ENCODE measurements around the gene GRK6.

Gene GRK6

GRCh38 chr5:177455036-177455660, 28.7 kb downstream of the GRK6 start:
- DNase-seq: peak; percentile 55

- DNase-seq: peak; percentile 51
These were observed 29.4 kb downstream of the GRK6 start for GRCh38 chr5:177455661-177456590.

- no peak for DNase-seq
These were observed 30.1 kb downstream of the GRK6 start for GRCh38 chr5:177456591-177456964.

GRCh38 chr5:177456976-177457851, 30.7 kb downstream of the GRK6 start:
- peak; percentile 39 for DNase-seq

GRCh38 chr5:177457852-177458681, 31.6 kb downstream of the GRK6 start:
- DNase-seq: no peak

- DNase-seq: no peak
These were observed 32.5 kb downstream of the GRK6 start for GRCh38 chr5:177458912-177459350.

GRCh38 chr5:177459357-177459756, 32.9 kb downstream of the GRK6 start:
- no peak for DNase-seq

GRCh38 chr5:177459819-177460628, 33.5 kb downstream of the GRK6 start:
- DNase-seq: no peak

- DNase-seq: no peak
These were observed 35.7 kb downstream of the GRK6 start for GRCh38 chr5:177462021-177462670.

- DNase-seq: no peak
These were observed 38.6 kb downstream of the GRK6 start for GRCh38 chr5:177465044-177465443.

- no peak for DNase-seq
These were observed 40.4 kb downstream of the GRK6 start for GRCh38 chr5:177466861-177467260.

- DNase-seq: no peak
These were observed 41.0 kb downstream of the GRK6 start for GRCh38 chr5:177467436-177467835.

- no peak for DNase-seq
These were observed 41.8 kb downstream of the GRK6 start for GRCh38 chr5:177468329-177468684.

GRCh38 chr5:177468685-177469628, 42.5 kb downstream of the GRK6 start:
- DNase-seq: no peak

GRCh38 chr5:177469750-177470525, 43.5 kb downstream of the GRK6 start:
- DNase-seq: no peak

GRCh38 chr5:177470759-177471536, 44.5 kb downstream of the GRK6 start:
- no peak for DNase-seq

- no peak for DNase-seq
These were observed 45.3 kb downstream of the GRK6 start for GRCh38 chr5:177471610-177472356.
